ENCODE measurements around the gene TMC6. TPM values are rescaled to one million over a fixed set of nuclear protein-coding genes. Genes with fewer than 3 reads are reported as not detected.

TMC6 gene
- total and polyA plus RNA-seq, 2 donors, result 19.5 to 23.4 TPM

DNA sequence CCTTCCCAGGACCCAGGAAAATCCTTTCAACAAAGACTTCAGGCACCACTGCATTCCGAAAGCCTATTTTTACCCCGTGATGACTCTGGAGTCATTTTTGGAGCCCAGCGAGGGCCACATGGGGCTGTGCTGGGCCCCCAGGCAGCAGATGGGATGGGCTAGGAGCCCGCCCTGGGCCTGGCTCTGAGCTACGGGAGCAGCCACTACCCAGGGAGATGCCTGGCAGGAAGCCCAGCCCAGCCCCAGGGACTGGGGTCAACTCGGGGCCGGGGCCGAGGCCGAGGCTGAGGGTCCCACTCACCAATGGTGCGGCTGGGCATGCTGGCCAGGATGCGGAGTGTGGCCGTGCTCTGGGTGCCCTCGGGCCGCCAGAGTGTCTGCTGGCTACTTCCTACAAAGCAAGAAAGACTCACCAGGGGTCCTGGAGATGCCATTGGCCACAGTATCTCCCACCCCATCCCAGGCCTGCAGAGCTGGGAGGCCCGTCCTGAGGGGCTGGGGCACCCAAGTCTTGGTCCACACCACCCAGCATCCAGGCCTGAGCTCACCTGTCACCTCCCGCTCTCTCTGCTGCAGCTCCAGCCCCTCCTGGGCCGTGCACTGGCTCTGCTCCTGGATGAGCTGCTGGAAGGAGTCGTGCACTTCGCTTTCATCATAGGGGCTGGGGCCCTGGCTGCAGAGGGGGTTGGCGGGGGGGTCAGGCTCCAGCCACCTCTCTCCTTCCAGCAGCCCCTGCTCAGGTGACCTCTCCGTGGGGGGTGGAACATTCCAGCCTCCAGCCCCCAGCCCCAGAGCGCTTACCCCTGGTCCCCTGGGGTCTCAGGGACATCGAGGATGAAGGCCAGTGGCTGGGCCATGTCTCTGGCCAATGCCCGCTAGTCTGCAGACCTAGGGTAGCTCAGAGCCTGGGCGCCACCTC lies 2.3 kb downstream of the TMC6 start:
- 76% methylated on average over 25 of the region's 25 CpGs for WGBS
- H3K36me3 ChIP-seq (ENCODE audit: insufficient read depth), result no peaks in the 10 kb centered on the region
- no peak overlapping the region for H3K27ac ChIP-seq (ENCODE audit: low read depth)
- H3K4me3 ChIP-seq (ENCODE audit: low read depth, low read length), result no peak overlapping the region
- no peak for DNase-seq (ENCODE audit: extremely low spot score)
- H3K4me1 ChIP-seq (ENCODE audit: insufficient read depth), result no peaks in the 10 kb centered on the region

DNA sequence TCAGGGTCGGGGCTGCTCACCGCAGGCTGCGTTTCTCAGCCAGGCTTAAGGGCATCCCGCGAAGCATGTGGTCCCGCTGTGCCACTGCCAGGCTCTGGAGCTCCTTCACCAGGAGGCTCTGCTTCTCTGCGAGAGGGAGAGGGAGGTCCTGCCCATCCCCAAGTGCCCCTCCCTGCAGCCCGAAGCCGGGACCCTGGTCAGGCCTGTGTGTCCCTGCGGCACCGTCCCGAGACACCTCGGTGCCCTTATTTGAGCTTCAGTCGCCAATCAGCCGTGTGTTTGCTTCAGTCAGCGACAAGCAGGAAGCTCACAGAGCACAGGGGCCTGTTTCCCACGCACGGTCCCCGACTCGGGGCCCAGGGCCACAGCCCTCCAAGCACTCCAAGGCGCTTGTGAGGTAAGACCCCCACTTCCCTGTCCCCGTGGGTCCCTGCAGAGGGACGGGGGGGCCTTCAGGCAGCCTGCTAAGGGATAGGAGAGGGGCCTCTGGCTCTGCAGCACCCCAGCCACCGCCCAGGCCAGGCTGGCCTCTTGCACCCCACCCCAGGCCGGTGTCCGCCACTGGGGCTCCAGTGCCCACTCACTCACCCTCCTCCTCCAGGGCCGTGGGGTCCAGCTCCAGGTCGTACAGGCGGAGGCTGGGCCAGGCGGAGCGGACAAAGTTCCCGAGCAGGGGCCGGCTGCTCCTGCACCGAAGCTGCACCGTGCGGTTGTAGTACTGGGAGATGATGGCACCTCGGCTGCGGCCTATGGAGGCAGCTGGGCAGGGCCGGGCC lies 3.2 kb downstream of the TMC6 start:
- DNase-seq (ENCODE audit: extremely low spot score), result no peak
- Histone ChIP-seq H3K27ac (ENCODE audit: low read depth) (no peak overlapping the region), H3K4me1 (ENCODE audit: insufficient read depth) (no peaks in the 10 kb centered on the region), H3K36me3 (ENCODE audit: insufficient read depth) (no peaks in the 10 kb centered on the region), H3K4me3 (ENCODE audit: low read depth, low read length) (no peak overlapping the region)
- 83% methylated on average over 39 of the region's 39 CpGs for WGBS

DNA sequence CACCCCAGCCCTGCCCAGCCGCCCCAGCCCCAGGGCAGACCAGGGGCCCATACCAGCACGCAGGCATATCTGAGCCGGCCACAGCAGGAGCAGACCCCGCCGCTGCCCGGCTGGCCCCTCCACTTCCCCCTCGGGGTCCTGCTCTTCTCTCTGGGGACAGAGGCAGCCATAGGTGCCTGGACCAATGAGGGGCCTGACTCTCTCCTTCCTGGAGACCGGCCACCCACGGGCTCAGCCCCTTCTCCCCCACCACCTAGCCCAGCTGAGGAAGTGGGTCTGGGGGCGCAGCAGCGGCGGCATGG lies 3.8 kb downstream of the TMC6 start:
- H3K4me1 ChIP-seq (ENCODE audit: insufficient read depth), result no peaks in the 10 kb centered on the region
- DNase-seq (ENCODE audit: extremely low spot score), result no peak
- H3K27ac ChIP-seq (ENCODE audit: low read depth), result no peak overlapping the region
- WGBS, result 87% methylated on average over 12 of the region's 12 CpGs
- no peaks in the 10 kb centered on the region for H3K36me3 ChIP-seq (ENCODE audit: insufficient read depth)
- no peak overlapping the region for H3K4me3 ChIP-seq (ENCODE audit: low read depth, low read length)

DNA sequence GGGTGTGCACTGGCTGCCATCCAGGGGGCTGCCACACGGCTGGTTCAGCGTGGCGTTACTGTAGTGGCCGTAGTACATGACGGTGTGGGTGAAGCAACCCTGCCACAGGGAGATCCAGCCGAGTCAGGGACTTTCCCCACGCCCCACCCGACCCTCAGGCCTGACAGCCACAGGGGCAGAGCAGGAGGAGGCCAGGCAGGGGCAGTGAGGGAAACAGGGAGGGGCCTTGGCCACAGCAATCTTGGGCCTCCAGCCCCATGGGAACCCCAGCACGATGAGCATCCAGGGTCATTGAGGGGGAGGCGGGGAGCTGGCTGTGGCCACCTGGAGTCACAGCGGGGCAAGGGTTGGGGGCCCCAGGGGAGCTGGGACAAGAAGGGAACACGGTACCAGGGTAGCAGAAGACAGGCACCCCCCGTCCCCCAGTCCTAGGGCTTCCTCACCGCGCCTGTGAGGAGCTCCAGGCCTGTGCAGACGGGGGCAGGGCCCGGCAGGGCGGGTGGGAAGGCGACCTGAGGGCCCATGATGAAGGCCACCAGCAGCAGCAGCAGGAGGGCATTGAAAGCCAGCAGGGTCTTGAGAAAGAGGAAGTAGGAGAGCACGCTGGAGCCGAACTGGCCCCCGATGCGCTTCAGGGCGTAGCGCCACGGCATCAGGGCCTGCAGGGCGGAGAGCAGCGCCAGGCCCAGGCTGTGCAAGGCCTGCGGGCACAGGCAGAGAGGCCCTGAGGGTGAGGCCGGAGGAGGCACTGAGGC lies 4.3 kb downstream of the TMC6 start:
- no peak overlapping the region for H3K4me3 ChIP-seq (ENCODE audit: low read depth, low read length)
- H3K36me3 ChIP-seq (ENCODE audit: insufficient read depth), result no peaks in the 10 kb centered on the region
- no peak for DNase-seq (ENCODE audit: extremely low spot score)
- no peaks in the 10 kb centered on the region for H3K4me1 ChIP-seq (ENCODE audit: insufficient read depth)
- WGBS, result 83% methylated on average over 30 of the region's 30 CpGs
- H3K27ac ChIP-seq (ENCODE audit: low read depth), result no peak overlapping the region

DNA sequence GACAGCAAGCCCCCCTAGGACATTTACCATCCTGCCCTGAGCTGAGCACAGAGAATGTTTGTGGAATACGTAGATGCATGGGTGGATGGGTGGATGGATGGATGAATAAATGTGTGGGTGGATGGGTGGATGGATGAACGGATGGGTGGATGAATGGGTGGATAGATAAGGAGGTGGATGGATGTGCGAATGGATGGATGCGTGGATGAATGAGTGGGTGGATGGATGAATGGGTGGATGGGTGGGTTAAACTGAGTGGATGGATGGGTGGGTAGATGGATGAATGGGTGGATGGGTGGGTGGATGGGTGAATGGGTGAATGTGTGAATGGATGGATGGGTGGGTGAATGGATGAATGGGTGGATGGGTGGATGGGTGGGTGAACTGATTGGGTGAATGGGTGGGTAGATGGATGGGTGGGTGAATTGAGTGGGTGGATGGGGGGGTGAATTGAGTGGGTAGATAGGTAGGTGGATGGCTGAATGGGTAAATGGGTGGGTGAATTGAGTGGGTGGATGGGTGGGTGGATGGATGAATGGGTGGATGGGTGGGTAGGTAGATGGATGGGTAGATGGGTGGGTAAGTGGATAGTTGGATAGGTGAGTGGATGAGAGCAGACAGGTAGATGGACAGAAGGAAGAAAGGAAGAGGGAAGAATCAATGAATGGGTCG lies 5.2 kb downstream of the TMC6 start:
- WGBS, result 95% methylated on average over 5 of the region's 5 CpGs
- H3K4me1 ChIP-seq (ENCODE audit: insufficient read depth), result no peaks in the 10 kb centered on the region

DNA sequence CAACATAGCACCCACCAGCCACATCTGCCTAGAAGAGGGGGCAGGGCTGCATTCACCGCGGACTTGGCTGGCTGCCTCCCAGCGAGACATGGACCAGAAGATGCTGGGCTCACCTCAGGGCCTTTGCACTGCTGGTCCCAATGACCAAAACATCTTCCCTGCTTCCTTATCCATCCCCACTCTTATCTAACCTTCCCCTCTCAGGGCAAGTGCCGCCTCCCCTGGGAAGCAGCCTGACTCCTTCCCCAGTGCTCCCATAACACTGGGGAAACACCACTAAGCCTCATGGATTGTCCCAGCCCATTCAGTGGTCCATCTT lies 5.7 kb downstream of the TMC6 start:
- Histone ChIP-seq H3K27ac (ENCODE audit: low read depth) (no peak overlapping the region), H3K36me3 (ENCODE audit: insufficient read depth) (no peaks in the 10 kb centered on the region), H3K4me3 (ENCODE audit: low read depth, low read length) (no peak overlapping the region), H3K4me1 (ENCODE audit: insufficient read depth) (no peaks in the 10 kb centered on the region)
- WGBS, result 95% methylated on average over 4 of the region's 4 CpGs
- DNase-seq (ENCODE audit: extremely low spot score), result no peak

More for the DNA sequence above, 5.2 kb downstream of the TMC6 start:
- no peak overlapping the region for H3K4me3 ChIP-seq (ENCODE audit: low read depth, low read length)
- no peak for DNase-seq (ENCODE audit: extremely low spot score)
- no peaks in the 10 kb centered on the region for H3K36me3 ChIP-seq (ENCODE audit: insufficient read depth)
- no peak overlapping the region for H3K27ac ChIP-seq (ENCODE audit: low read depth)

DNA sequence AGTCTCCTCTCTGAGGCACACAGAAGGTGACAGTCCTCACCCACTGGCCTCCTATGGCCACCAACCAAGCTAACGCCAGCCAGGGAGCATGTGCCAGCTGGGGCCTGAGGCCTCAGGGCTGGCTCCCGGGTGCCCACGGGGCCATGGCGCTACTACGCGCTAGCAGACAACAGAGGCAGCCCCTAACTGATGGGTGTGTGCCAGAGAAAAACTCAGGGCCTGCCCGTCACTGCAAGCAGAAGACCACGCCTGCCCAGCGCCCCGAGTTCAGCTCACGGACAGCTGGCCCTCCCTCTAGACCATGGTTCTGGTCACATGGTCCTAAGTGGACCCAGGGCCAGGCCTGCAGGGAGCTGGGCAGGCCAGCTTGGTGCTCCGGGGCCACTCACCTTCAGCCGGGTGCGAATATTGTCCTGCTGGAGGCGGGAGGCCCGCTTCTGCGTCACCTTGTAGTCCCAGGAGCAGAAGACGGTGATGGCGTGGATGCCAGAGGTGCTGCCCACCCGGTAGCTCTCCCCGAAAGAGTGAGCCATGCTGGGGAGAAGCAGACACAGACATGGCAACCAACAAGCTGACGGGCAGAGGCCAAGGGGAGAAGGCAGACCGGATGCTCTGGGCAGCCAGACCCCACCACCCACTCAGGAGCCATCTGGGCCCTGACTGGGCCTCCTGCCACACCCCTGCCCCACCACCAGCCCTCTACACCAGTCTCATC lies 6.2 kb downstream of the TMC6 start:
- WGBS, result 93% methylated on average over 23 of the region's 23 CpGs
- DNase-seq (ENCODE audit: extremely low spot score), result no peak
- Histone ChIP-seq H3K4me1 (ENCODE audit: insufficient read depth) (no peaks in the 10 kb centered on the region), H3K27ac (ENCODE audit: low read depth) (no peak overlapping the region), H3K4me3 (ENCODE audit: low read depth, low read length) (no peak overlapping the region), H3K36me3 (ENCODE audit: insufficient read depth) (no peaks in the 10 kb centered on the region)

DNA sequence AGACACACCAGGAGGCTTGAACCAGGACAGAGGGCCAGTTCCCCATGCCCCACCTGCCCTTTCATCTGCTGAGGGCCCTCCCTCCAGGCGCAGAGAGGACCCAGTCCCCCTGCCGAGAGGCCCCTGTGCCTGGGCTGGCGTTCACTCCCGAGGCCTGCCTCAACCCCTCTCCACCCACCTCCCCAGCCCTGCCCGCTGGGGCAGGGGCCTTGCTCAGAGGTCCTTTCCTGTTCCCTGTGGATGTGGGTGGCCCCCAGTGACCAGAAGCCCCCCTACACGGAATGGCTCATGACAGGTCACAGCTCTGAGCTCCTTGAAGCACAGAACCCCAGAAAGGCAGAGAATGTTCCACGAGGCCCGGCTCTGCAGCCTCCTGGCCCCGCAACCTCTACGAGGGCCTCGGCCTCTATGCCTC lies 6.7 kb downstream of the TMC6 start:
- WGBS, result 82% methylated on average over 11 of the region's 11 CpGs
- Histone ChIP-seq H3K36me3 (ENCODE audit: insufficient read depth) (no peaks in the 10 kb centered on the region), H3K27ac (ENCODE audit: low read depth) (no peak overlapping the region), H3K4me1 (ENCODE audit: insufficient read depth) (no peaks in the 10 kb centered on the region), H3K4me3 (ENCODE audit: low read depth, low read length) (no peak overlapping the region)
- DNase-seq (ENCODE audit: extremely low spot score), result no peak

DNA sequence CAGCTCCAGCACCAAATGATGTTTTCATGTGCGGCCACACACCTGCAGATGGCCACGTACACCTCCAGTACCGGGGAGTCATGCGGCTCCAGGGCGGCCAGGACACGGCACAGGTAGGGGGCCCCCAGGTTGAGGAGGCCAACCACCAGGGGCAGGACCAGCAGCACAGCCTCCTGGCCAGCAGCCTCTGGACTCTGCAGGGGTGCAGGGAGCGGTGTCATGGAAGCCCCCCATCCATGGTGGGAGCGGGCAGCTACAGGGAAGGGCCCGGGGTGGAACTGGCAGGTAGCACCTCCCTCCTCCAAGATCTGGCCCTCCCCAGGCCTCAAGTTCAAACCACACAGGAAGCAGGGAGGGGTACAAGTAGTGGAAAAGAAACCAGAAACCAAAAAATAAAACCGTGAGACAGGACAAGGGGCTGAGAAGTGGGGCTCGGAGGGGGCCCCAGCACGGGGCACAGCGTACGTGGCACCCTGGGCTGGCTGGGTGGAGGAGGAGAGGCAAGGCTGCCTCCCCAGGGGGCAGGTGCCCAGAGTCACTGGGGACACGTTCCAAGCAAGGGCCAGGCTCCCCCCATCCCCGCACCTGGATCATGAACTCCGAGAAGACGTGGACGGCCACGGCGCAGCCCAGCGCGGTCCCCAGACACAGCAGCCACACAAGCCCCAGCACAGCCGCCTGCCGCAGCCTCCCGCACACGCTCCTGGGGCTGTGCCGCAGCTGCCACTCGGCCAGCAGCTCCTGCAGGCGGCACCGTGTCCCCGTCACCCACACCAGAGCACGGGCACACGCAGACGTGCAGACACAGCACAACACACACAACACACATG lies 7.4 kb downstream of the TMC6 start:
- no peak overlapping the region for H3K27ac ChIP-seq (ENCODE audit: low read depth)
- 89% methylated on average over 35 of the region's 35 CpGs for WGBS
- H3K4me3 ChIP-seq (ENCODE audit: low read depth, low read length), result no peak overlapping the region
- DNase-seq (ENCODE audit: extremely low spot score), result no peak
- H3K36me3 ChIP-seq (ENCODE audit: insufficient read depth), result no peaks in the 10 kb centered on the region
- H3K4me1 ChIP-seq (ENCODE audit: insufficient read depth), result no peaks in the 10 kb centered on the region

DNA sequence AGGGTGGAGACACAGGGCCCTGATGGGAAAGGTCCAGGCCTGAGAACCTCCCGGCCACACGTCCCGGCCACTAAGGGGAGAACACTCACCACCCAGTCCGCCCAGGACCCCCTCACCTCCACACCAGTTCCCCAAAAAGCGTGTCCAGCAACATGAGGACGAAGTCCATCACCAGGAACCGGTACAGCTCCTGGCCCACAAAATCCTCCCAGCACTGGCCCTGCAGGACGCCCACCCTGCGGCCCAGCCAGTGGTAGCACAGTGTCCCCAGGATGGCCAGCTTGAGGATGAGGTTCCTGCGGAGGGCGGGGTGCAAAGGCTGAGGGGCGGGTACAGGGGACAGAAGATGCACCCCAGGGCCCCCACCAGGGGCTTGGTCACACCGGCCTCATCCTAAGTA lies 8.0 kb downstream of the TMC6 start:
- Histone ChIP-seq H3K36me3 (ENCODE audit: insufficient read depth) (no peaks in the 10 kb centered on the region), H3K4me3 (ENCODE audit: low read depth, low read length) (no peak overlapping the region), H3K4me1 (ENCODE audit: insufficient read depth) (no peaks in the 10 kb centered on the region), H3K27ac (ENCODE audit: low read depth) (no peak overlapping the region)
- DNase-seq (ENCODE audit: extremely low spot score), result no peak
- 96% methylated on average over 13 of the region's 13 CpGs for WGBS

DNA sequence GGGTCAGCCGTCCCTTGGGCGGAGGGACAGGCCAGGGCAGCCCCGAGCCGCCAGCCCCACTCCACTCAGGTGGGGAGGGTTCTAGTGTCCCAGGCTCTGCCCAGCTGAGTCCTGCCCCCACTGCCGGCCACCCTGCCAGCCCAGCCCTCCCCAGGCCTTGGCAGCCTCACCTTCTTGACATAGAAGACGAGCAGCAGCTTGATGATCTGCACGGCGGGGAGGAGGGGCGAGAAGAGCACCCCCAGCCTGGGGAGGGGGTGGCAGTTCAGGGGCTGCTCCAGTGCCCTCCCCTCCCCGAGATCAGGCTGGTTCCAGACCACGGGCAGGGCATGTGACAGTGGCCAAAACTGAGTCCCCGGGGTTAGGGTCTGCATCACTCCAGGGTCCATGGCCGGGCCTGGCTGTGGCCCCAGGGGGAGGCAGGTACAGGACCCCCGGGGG lies 9.7 kb downstream of the TMC6 start:
- no peak for DNase-seq (ENCODE audit: extremely low spot score)
- Histone ChIP-seq H3K4me1 (ENCODE audit: insufficient read depth) (no peaks in the 10 kb centered on the region), H3K4me3 (ENCODE audit: low read depth, low read length) (no peak overlapping the region), H3K36me3 (ENCODE audit: insufficient read depth) (no peaks in the 10 kb centered on the region), H3K27ac (ENCODE audit: low read depth) (no peak overlapping the region)
- 90% methylated on average over 14 of the region's 14 CpGs for WGBS
